ENCODE data around the gene MCHR1. TPM values are rescaled to one million over a fixed set of nuclear protein-coding genes. Genes with fewer than 3 reads are reported as not detected.
A peak's percentile ranks its signal among the peaks of the same experiment; 100 is the strongest.
"Not testable (repeated sequence)": the region's sequence is repeated elsewhere in the genome, so short reads cannot be mapped to it uniquely, and the experiment has no call there.

MCHR1 gene
- total and polyA plus RNA-seq, 2 of the 13 experiments (the other 11 are each of a cell fraction or from before 2014, with no cell fraction given), result 0.40 to 0.83 TPM

- CTCF ChIA-PET (ENCODE audit: low intra/inter-chr PET ratio, low total read pairs); POLR2A ChIA-PET: not testable (repeated sequence)
- 34% methylated on average over 5 of the region's 5 CpGs for WGBS (ENCODE audit: low lambda C conversion rate)
These were observed 38.4 kb downstream of the MCHR1 start for GRCh38 chr22:40717657-40718056.

GRCh38 chr22:40718250-40719204, 39.2 kb downstream of the MCHR1 start:
- ChIA-PET POLR2A (no interaction called here), CTCF (ENCODE audit: low intra/inter-chr PET ratio, low total read pairs) (no interaction called here)
- H3K36me3 ChIP-seq (replicated peaks in 1 of 2; ENCODE audit: control insufficient read depth in 1 of 2, insufficient read depth in 2 of 2, low read length in 2 of 2), result no peaks in the 10 kb centered on the region
- no peak overlapping the region for H3K4me3 ChIP-seq (replicated peaks in 1 of 3; ENCODE audit: insufficient read depth in 1 of 3, low read depth in 2 of 3, low read length in 3 of 3)
- DNase-seq (ENCODE audit: low spot score), result no peak
- H2AFZ ChIP-seq (ENCODE audit: low read length), result no peak overlapping the region
- H3K9ac ChIP-seq (ENCODE audit: insufficient read depth, low read depth, low read length), result no peak overlapping the region
- BruUV-seq (replicated peaks), result no TSS peak
- H3K4me2 ChIP-seq (ENCODE audit: low read depth, low read length), result no peak overlapping the region
- H3K4me1 ChIP-seq (ENCODE audit: insufficient read depth, low read length), result peaks cover 54% of the 10 kb centered on the region
- no peak for TF ChIP-seq ZFY (CRISPR knock-in tag; IDR thresholded peaks at IDR 0.05)
- TF ChIP-seq ZNF629 (CRISPR knock-in tag; conservative IDR thresholded peaks at IDR 0.05), result peak; percentile 53
- intact Hi-C loops (cut with micrococcal nuclease; ENCODE audit: unreplicated experiment) (loop anchor here (5.0 kb wide), 1 partner anchor 36 kb away; no protein-coding TSS in a partner anchor), in situ Hi-C loops (cut with HindIII; ENCODE audit: extremely low pct_ligation_motif_present, low pct_unique_long_range_greater_than_20kb) (no loop called here)
- no peak for FAIRE-seq
- WGBS (ENCODE audit: low lambda C conversion rate), result 71% methylated on average over 9 of the region's 9 CpGs
- no peaks in the 10 kb centered on the region for H3K79me2 ChIP-seq (ENCODE audit: insufficient read depth, low read length)
- ATAC-seq, result no peak
- H3K27me3 ChIP-seq (ENCODE audit: control insufficient read depth in 1 of 2, insufficient read depth in 2 of 2, low read length in 2 of 2), result peaks cover 0 to 4% of the 10 kb centered on the region in 2 experiments; a peak in 2 of 5 replicates
- no peaks in the 10 kb centered on the region for H4K20me1 ChIP-seq (ENCODE audit: insufficient read depth, low read length)
- H3K27ac ChIP-seq (ENCODE audit: extremely low read length, insufficient read depth, low read length), result no peak overlapping the region
- H3K9me3 ChIP-seq (ENCODE audit: low read length), result no peaks in the 10 kb centered on the region

More at GRCh38 chr22:40717657-40718056, 38.4 kb downstream of the MCHR1 start:
- H3K79me2 ChIP-seq (ENCODE audit: insufficient read depth, low read length); ATAC-seq; H3K9me3 ChIP-seq (ENCODE audit: low read length); BruUV-seq (replicated peaks); in situ Hi-C loops (cut with HindIII; ENCODE audit: extremely low pct_ligation_motif_present, low pct_unique_long_range_greater_than_20kb); H3K9ac ChIP-seq (ENCODE audit: insufficient read depth, low read depth, low read length); H3K27ac ChIP-seq (ENCODE audit: extremely low read length, insufficient read depth, low read length); DNase-seq (ENCODE audit: low spot score); H4K20me1 ChIP-seq (ENCODE audit: insufficient read depth, low read length); H2AFZ ChIP-seq (ENCODE audit: low read length); H3K4me2 ChIP-seq (ENCODE audit: low read depth, low read length); H3K36me3 ChIP-seq (replicated peaks in 1 of 2; ENCODE audit: control insufficient read depth in 1 of 2, insufficient read depth in 2 of 2, low read length in 2 of 2); H3K4me3 ChIP-seq (replicated peaks in 1 of 3; ENCODE audit: insufficient read depth in 1 of 3, low read depth in 2 of 3, low read length in 3 of 3); FAIRE-seq: not testable (repeated sequence)
- Histone ChIP-seq H3K4me1 (ENCODE audit: insufficient read depth, low read length) (peaks cover 63% of the 10 kb centered on the region), H3K27me3 (ENCODE audit: control insufficient read depth in 1 of 2, insufficient read depth in 2 of 2, low read length in 2 of 2) (peaks cover 0 to 10% of the 10 kb centered on the region in 2 experiments; a peak in 2 of 5 replicates)
- intact Hi-C loops (cut with micrococcal nuclease; ENCODE audit: unreplicated experiment), result loop anchor here (5.0 kb wide), 1 partner anchor 35 kb away; no protein-coding TSS in a partner anchor

All from HepG2 (cell line).